ENCODE data around the gene COQ3.

COQ3 gene

DNA sequence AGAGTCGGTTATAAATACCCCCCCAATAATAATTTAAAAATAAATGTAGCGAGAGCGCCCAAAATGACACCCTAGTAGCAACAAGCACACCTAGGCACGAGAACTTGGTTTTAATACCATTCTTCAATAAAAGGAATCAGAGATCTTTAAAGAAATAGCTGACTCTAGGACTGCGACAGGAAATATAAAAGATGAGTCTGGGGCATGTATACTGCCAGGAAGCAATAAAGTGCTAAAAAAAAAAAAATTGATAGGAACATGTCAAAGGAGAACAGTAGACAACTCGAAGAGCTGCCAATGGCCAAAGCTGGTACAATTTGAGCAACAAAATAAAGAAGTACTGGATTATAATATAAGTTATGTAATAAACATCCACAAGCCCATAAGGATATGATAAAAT lies 28.9 kb upstream of the COQ3 start:
- WGBS, 2 experiments: 93 to 95% methylated on average over 5 of the region's 6 CpGs

DNA sequence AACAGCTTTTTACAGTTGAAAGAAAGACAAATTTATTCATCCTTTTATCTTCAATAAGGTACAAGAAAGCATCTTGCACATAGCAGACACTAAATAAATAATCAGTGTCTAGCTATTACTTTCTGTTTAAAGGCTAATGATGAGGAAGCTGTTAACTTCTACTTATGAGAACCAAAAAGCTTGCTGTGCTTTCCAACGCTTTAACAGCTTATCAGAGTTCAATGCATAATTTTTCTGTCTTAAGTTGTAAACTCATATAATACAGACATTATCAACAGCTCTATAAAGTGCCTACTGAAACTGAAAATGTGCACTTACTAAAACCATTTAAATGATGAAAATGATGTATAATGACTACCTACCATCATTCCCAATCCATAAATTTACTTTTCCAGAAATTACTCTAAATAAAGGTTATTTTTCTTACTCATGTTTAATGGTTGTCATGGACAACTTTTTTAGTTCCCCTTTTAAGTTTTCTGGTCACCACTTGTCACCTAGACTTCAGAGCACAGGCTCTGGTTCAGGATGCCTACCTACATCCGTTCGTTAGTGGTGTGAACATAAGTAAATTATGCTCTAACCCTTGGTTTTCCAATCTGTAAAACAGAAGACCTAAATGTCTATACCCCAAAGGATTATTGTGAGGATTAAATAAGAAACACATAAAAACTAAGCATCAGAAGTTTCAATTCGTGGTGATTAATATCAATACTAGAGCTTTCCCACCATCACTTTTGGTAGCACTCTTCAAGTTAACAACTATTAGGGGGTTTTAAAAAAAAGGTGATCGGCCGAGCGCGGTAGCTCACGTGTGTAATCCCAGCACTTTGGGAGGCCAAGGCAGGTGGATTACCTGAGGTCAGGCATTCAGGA lies 23.1 kb upstream of the COQ3 start:
- no peak overlapping the region for H3K4me3 ChIP-seq (ENCODE audit: insufficient read depth, low read depth, low read length)
- 82 to 85% methylated on average over 8 to 9 of the region's 9 CpGs for WGBS, 2 experiments
- H3K27me3 ChIP-seq (ENCODE audit: control insufficient read depth, insufficient read depth, low read length, poor library complexity, severe bottlenecking): no peaks in the 10 kb centered on the region
- no peak overlapping the region for H3K27ac ChIP-seq (ENCODE audit: insufficient read depth, low read depth, low read length, poor library complexity, severe bottlenecking)
- no peaks in the 10 kb centered on the region for H3K4me1 ChIP-seq (ENCODE audit: control insufficient read depth, insufficient read depth, low read length)
- no peaks in the 10 kb centered on the region for H3K36me3 ChIP-seq (ENCODE audit: control insufficient read depth, insufficient read depth, low read length)
- no peaks in the 10 kb centered on the region for H3K9me3 ChIP-seq (ENCODE audit: control insufficient read depth, low read length)

More for the DNA sequence above, 28.9 kb upstream of the COQ3 start:
- H3K27me3 ChIP-seq (ENCODE audit: control insufficient read depth, insufficient read depth, low read length, poor library complexity, severe bottlenecking): no peaks in the 10 kb centered on the region
- no peaks in the 10 kb centered on the region for H3K36me3 ChIP-seq (ENCODE audit: control insufficient read depth, insufficient read depth, low read length)
- H3K4me1 ChIP-seq (ENCODE audit: control insufficient read depth, insufficient read depth, low read length): peaks cover 4% of the 10 kb centered on the region
- no peak overlapping the region for H3K4me3 ChIP-seq (ENCODE audit: insufficient read depth, low read depth, low read length)
- no peaks in the 10 kb centered on the region for H3K9me3 ChIP-seq (ENCODE audit: control insufficient read depth, low read length)
- no peak overlapping the region for H3K27ac ChIP-seq (ENCODE audit: insufficient read depth, low read depth, low read length, poor library complexity, severe bottlenecking)

- WGBS, 2 experiments: 100% methylated on average over 1 of the region's 2 CpGs
- no peaks in the 10 kb centered on the region for H3K27me3 ChIP-seq (ENCODE audit: control insufficient read depth, insufficient read depth, low read length, poor library complexity, severe bottlenecking)
- H3K9me3 ChIP-seq (ENCODE audit: control insufficient read depth, low read length): no peaks in the 10 kb centered on the region
- no peak overlapping the region for H3K4me3 ChIP-seq (ENCODE audit: insufficient read depth, low read depth, low read length)
- no peak overlapping the region for H3K27ac ChIP-seq (ENCODE audit: insufficient read depth, low read depth, low read length, poor library complexity, severe bottlenecking)
- H3K36me3 ChIP-seq (ENCODE audit: control insufficient read depth, insufficient read depth, low read length): peaks cover 4% of the 10 kb centered on the region
- H3K4me1 ChIP-seq (ENCODE audit: control insufficient read depth, insufficient read depth, low read length): no peaks in the 10 kb centered on the region
Observed at GRCh38 chr6:99416226-99416625, 22.2 kb upstream of the COQ3 start.

GRCh38 chr6:99415446-99415845 lies 21.5 kb upstream of the COQ3 start:
- peaks cover 9% of the 10 kb centered on the region for H3K36me3 ChIP-seq (ENCODE audit: control insufficient read depth, insufficient read depth, low read length)
- H3K4me1 ChIP-seq (ENCODE audit: control insufficient read depth, insufficient read depth, low read length): no peaks in the 10 kb centered on the region
- H3K4me3 ChIP-seq (ENCODE audit: insufficient read depth, low read depth, low read length): no peak overlapping the region
- no peak overlapping the region for H3K27ac ChIP-seq (ENCODE audit: insufficient read depth, low read depth, low read length, poor library complexity, severe bottlenecking)
- H3K9me3 ChIP-seq (ENCODE audit: control insufficient read depth, low read length): no peaks in the 10 kb centered on the region
- no peaks in the 10 kb centered on the region for H3K27me3 ChIP-seq (ENCODE audit: control insufficient read depth, insufficient read depth, low read length, poor library complexity, severe bottlenecking)

GRCh38 chr6:99412065-99412464 lies 18.1 kb upstream of the COQ3 start:
- Histone ChIP-seq H3K36me3 (ENCODE audit: control insufficient read depth, insufficient read depth, low read length) (peaks cover 40% of the 10 kb centered on the region), H3K9me3 (ENCODE audit: control insufficient read depth, low read length) (no peaks in the 10 kb centered on the region), H3K27ac (ENCODE audit: insufficient read depth, low read depth, low read length, poor library complexity, severe bottlenecking) (no peak overlapping the region)

GRCh38 chr6:99409672-99410071 lies 15.7 kb upstream of the COQ3 start:
- no peak overlapping the region for H3K4me3 ChIP-seq (ENCODE audit: insufficient read depth, low read depth, low read length)
- H3K27me3 ChIP-seq (ENCODE audit: control insufficient read depth, insufficient read depth, low read length, poor library complexity, severe bottlenecking): no peaks in the 10 kb centered on the region
- no peaks in the 10 kb centered on the region for H3K4me1 ChIP-seq (ENCODE audit: control insufficient read depth, insufficient read depth, low read length)
- peaks cover 61% of the 10 kb centered on the region for H3K36me3 ChIP-seq (ENCODE audit: control insufficient read depth, insufficient read depth, low read length)
- H3K9me3 ChIP-seq (ENCODE audit: control insufficient read depth, low read length): no peaks in the 10 kb centered on the region
- H3K27ac ChIP-seq (ENCODE audit: insufficient read depth, low read depth, low read length, poor library complexity, severe bottlenecking): no peak overlapping the region

More at GRCh38 chr6:99412065-99412464, 18.1 kb upstream of the COQ3 start:
- Histone ChIP-seq H3K4me1 (ENCODE audit: control insufficient read depth, insufficient read depth, low read length) (no peaks in the 10 kb centered on the region), H3K27me3 (ENCODE audit: control insufficient read depth, insufficient read depth, low read length, poor library complexity, severe bottlenecking) (no peaks in the 10 kb centered on the region), H3K4me3 (ENCODE audit: insufficient read depth, low read depth, low read length) (no peak overlapping the region)
- 91 to 100% methylated on average over 1 of the region's 1 CpG for WGBS, 2 experiments

DNA sequence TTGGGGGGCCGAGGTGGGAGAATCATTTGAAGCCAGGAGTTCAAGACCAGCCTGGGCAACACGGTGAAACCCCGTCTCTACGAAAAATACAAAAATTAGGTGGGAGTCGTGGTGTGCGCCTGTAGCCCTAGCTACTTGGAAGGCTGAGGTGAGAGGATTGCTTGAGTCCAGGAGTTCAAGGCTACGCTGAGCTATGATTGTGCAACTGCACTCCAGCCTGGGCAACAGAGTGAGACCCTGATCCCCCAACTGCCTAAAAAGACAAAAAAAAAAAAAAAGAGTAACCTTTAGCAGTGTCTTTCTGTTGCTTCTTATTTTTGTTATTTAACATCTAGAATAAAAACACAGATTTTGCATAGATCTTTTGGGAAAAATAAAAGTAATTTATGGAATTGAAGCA lies 13.1 kb upstream of the COQ3 start:
- H3K4me3 ChIP-seq (ENCODE audit: insufficient read depth, low read depth, low read length): no peak overlapping the region
- no peaks in the 10 kb centered on the region for H3K27me3 ChIP-seq (ENCODE audit: control insufficient read depth, insufficient read depth, low read length, poor library complexity, severe bottlenecking)
- H3K9me3 ChIP-seq (ENCODE audit: control insufficient read depth, low read length): no peaks in the 10 kb centered on the region
- H3K27ac ChIP-seq (ENCODE audit: insufficient read depth, low read depth, low read length, poor library complexity, severe bottlenecking): no peak overlapping the region
- WGBS, 2 experiments: 77 to 83% methylated on average over 7 of the region's 7 CpGs
- no peaks in the 10 kb centered on the region for H3K4me1 ChIP-seq (ENCODE audit: control insufficient read depth, insufficient read depth, low read length)
- peaks cover 85% of the 10 kb centered on the region for H3K36me3 ChIP-seq (ENCODE audit: control insufficient read depth, insufficient read depth, low read length)

GRCh38 chr6:99402448-99402847 lies 8.5 kb upstream of the COQ3 start:
- peaks cover 61% of the 10 kb centered on the region for H3K36me3 ChIP-seq (ENCODE audit: control insufficient read depth, insufficient read depth, low read length)
- H3K27ac ChIP-seq (ENCODE audit: insufficient read depth, low read depth, low read length, poor library complexity, severe bottlenecking): no peak overlapping the region
- no peaks in the 10 kb centered on the region for H3K27me3 ChIP-seq (ENCODE audit: control insufficient read depth, insufficient read depth, low read length, poor library complexity, severe bottlenecking)
- no peaks in the 10 kb centered on the region for H3K9me3 ChIP-seq (ENCODE audit: control insufficient read depth, low read length)
- no peak overlapping the region for H3K4me3 ChIP-seq (ENCODE audit: insufficient read depth, low read depth, low read length)
- 94 to 96% methylated on average over 3 to 5 of the region's 5 CpGs for WGBS, 2 experiments
- no peaks in the 10 kb centered on the region for H3K4me1 ChIP-seq (ENCODE audit: control insufficient read depth, insufficient read depth, low read length)

- Histone ChIP-seq H3K27me3 (ENCODE audit: control insufficient read depth, insufficient read depth, low read length, poor library complexity, severe bottlenecking) (no peaks in the 10 kb centered on the region), H3K27ac (ENCODE audit: insufficient read depth, low read depth, low read length, poor library complexity, severe bottlenecking) (no peak overlapping the region), H3K4me3 (ENCODE audit: insufficient read depth, low read depth, low read length) (no peak overlapping the region), H3K9me3 (ENCODE audit: control insufficient read depth, low read length) (no peaks in the 10 kb centered on the region), H3K36me3 (ENCODE audit: control insufficient read depth, insufficient read depth, low read length) (peaks cover 13% of the 10 kb centered on the region), H3K4me1 (ENCODE audit: control insufficient read depth, insufficient read depth, low read length) (no peaks in the 10 kb centered on the region)
- 90 to 100% methylated on average over 1 of the region's 1 CpG for WGBS, 2 experiments
Observed at GRCh38 chr6:99397287-99397686, 3.3 kb upstream of the COQ3 start.

DNA sequence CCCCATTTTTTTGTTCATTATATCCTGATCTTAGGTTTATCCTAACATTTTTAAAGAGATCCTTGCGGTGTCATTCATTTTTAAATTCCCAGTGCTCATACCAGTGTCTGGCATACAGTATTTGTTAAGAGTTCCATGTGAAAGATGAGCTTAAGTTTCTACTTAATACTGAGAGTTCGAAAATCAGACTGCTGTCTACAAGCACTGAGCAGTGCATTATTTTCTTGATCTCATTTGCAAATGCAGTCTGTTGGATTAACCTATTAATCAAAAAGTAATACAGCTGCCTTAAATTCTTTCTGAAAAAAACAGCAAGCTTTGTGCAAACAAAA lies 663 bp downstream of the COQ3 start:
- Histone ChIP-seq H3K36me3 (ENCODE audit: control insufficient read depth, insufficient read depth, low read length) (no peaks in the 10 kb centered on the region), H3K9me3 (ENCODE audit: control insufficient read depth, low read length) (no peaks in the 10 kb centered on the region), H3K27me3 (ENCODE audit: control insufficient read depth, insufficient read depth, low read length, poor library complexity, severe bottlenecking) (no peaks in the 10 kb centered on the region), H3K27ac (ENCODE audit: insufficient read depth, low read depth, low read length, poor library complexity, severe bottlenecking) (peak overlapping the region; percentile 92), H3K4me3 (ENCODE audit: insufficient read depth, low read depth, low read length) (peak overlapping the region; percentile 54), H3K4me1 (ENCODE audit: control insufficient read depth, insufficient read depth, low read length) (no peaks in the 10 kb centered on the region)
- WGBS, 2 experiments: 57 to 76% methylated on average over 2 of the region's 2 CpGs
